ENCODE data around the gene SLC26A9.
A peak's percentile ranks its signal among the peaks of the same experiment; 100 is the strongest.
"Not testable (repeated sequence)": the region's sequence is repeated elsewhere in the genome, so short reads cannot be mapped to it uniquely, and the experiment has no call there.

The SLC26A9 gene

DNA sequence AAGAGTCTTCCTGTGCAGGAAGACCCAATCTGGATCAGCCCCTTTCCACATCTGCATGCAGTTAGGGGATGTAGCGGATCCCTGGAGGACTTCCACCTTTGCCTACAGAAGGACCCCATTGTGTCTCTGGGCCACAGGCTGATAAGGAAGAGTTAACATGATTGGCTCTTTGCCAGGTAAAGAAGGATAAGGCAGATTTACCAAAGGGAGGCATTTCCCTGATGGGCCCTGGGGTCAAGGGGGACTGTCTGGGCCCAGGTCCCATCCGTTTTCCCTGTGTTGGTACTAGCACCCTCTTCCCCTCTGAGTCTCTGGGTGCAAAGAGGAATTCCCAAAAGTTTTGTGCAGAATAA lies 29.1 kb downstream of the SLC26A9 start:
- Histone ChIP-seq H3K4me2 (ENCODE audit: low read length) (no peak overlapping the region), H3K4ac (ENCODE audit: low read depth, low read length) (no peak overlapping the region), H2BK5ac (ENCODE audit: low read length) (no peak overlapping the region), H3K79me1 (ENCODE audit: low read length) (no peaks in the 10 kb centered on the region), H3K23ac (ENCODE audit: low read length) (no peak overlapping the region), H3K9ac (ENCODE audit: low read length) (no peak overlapping the region), H4K8ac (ENCODE audit: low read depth, low read length) (no peak overlapping the region), H3K56ac (ENCODE audit: low read length) (no peak overlapping the region), H3K18ac (ENCODE audit: low read length) (no peak overlapping the region), H2BK15ac (replicated peaks; ENCODE audit: low read depth) (no peak overlapping the region), H3K4me1 (ENCODE audit: control insufficient read depth, low read depth, low read length) (peaks cover 8% of the 10 kb centered on the region), H3K4me3 (ENCODE audit: low read length) (no peak overlapping the region), H3K27ac (ENCODE audit: low read depth, low read length) (no peak overlapping the region), H3K27me3 (ENCODE audit: insufficient read depth, low read length, poor library complexity) (no peaks in the 10 kb centered on the region), H2AK5ac (ENCODE audit: low read length) (no peak overlapping the region), H2BK120ac (ENCODE audit: low read depth, low read length) (no peak overlapping the region), H4K5ac (ENCODE audit: low read length) (no peak overlapping the region), H3K36me3 (ENCODE audit: control insufficient read depth, insufficient read depth, low read length) (no peaks in the 10 kb centered on the region), H3K79me2 (ENCODE audit: control insufficient read depth, insufficient read depth, low read length) (no peaks in the 10 kb centered on the region)
- no peak for DNase-seq
- no CpG with 5 or more reads among the region's 2 CpGs for WGBS (ENCODE audit: extremely low coverage, insufficient coverage, low lambda C conversion rate)

DNA sequence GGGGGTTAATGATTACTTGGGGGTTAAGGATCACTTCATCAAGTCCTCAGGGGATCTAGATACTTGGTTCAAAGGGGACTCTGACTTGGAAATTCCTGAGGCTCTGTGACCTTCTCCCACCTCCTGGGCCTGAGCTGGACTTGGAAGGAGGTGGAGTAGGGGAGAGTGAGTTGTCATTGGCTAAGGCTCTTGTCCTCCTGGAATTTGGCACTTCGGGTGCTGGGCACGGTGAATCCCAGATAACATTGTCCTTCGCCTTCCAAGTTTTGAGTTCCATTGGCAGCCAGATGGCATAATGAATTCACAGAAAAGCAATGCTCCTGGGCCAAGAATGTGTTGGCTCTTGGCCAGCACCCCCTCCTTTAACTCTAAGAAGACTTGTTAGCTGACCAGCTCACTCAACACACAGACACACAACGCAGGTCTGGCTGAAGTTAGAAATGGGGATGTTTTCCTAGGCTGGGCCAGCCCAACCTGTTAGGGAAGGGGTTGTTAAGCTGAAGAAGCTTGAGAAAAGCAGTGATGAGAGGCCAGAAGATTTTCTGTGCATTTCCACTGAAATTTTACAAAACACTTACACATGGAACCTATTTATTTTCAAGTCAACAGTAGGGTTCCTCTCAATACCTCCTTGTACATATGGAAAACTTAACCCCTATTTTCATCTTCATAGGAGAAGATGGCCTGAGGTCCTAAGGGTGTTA lies 29.7 kb downstream of the SLC26A9 start:
- Histone ChIP-seq H3K56ac (ENCODE audit: low read length) (no peak overlapping the region), H3K27me3 (ENCODE audit: insufficient read depth, low read length, poor library complexity) (no peaks in the 10 kb centered on the region), H4K5ac (ENCODE audit: low read length) (no peak overlapping the region), H2BK5ac (ENCODE audit: low read length) (no peak overlapping the region), H2BK15ac (replicated peaks; ENCODE audit: low read depth) (no peak overlapping the region), H3K23ac (ENCODE audit: low read length) (no peak overlapping the region), H3K79me1 (ENCODE audit: low read length) (no peaks in the 10 kb centered on the region), H4K8ac (ENCODE audit: low read depth, low read length) (no peak overlapping the region), H2AK5ac (ENCODE audit: low read length) (no peak overlapping the region), H3K79me2 (ENCODE audit: control insufficient read depth, insufficient read depth, low read length) (no peaks in the 10 kb centered on the region), H3K4me2 (ENCODE audit: low read length) (no peak overlapping the region), H2BK120ac (ENCODE audit: low read depth, low read length) (no peak overlapping the region), H3K4me3 (ENCODE audit: low read length) (no peak overlapping the region), H3K18ac (ENCODE audit: low read length) (no peak overlapping the region), H3K36me3 (ENCODE audit: control insufficient read depth, insufficient read depth, low read length) (no peaks in the 10 kb centered on the region), H3K9ac (ENCODE audit: low read length) (no peak overlapping the region), H3K27ac (ENCODE audit: low read depth, low read length) (no peak overlapping the region), H3K4ac (ENCODE audit: low read depth, low read length) (no peak overlapping the region), H3K4me1 (ENCODE audit: control insufficient read depth, low read depth, low read length) (peaks cover 6% of the 10 kb centered on the region)
- WGBS (ENCODE audit: extremely low coverage, insufficient coverage, low lambda C conversion rate) = no CpG with 5 or more reads among the region's 4 CpGs
- peak; percentile 81 for DNase-seq

DNA sequence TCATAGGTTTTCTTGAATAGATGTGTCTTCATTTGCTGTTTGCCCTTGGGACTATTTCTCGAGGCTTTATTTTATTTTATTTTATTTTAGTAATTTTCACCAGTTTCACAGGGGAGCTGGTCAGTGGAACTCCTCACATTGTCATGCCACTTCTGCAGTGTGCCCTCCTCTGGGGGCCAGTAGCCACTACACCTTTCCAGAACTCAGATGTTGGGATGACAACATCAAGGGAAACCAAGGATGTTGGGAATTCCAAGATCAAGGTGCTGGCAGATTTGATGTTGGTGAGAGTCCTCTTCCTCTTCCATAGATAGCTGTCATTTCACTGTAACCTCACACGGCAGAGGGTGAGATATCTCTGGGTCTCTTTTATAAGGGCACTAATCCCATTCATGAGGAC lies 35.5 kb downstream of the SLC26A9 start:
- no peaks in the 10 kb centered on the region for H3K27me3 ChIP-seq (ENCODE audit: insufficient read depth, low read length, poor library complexity)
- H2AK5ac ChIP-seq (ENCODE audit: low read length) = no peak overlapping the region
- H3K18ac ChIP-seq (ENCODE audit: low read length) = no peak overlapping the region
- H3K27ac ChIP-seq (ENCODE audit: low read depth, low read length) = no peak overlapping the region
- H2BK120ac ChIP-seq (ENCODE audit: low read depth, low read length) = no peak overlapping the region
- no peak overlapping the region for H3K4me2 ChIP-seq (ENCODE audit: low read length)
- WGBS (ENCODE audit: extremely low coverage, insufficient coverage, low lambda C conversion rate) = no CpG with 5 or more reads among the region's 2 CpGs
- H2BK5ac ChIP-seq (ENCODE audit: low read length) = no peak overlapping the region
- H4K5ac ChIP-seq (ENCODE audit: low read length) = no peak overlapping the region
- no peak overlapping the region for H3K4me3 ChIP-seq (ENCODE audit: low read length)
- H3K9ac ChIP-seq (ENCODE audit: low read length) = no peak overlapping the region
- H2BK15ac ChIP-seq (replicated peaks; ENCODE audit: low read depth) = no peak overlapping the region
- H3K79me2 ChIP-seq (ENCODE audit: control insufficient read depth, insufficient read depth, low read length) = no peaks in the 10 kb centered on the region
- H4K8ac ChIP-seq (ENCODE audit: low read depth, low read length) = no peak overlapping the region
- no peaks in the 10 kb centered on the region for H3K36me3 ChIP-seq (ENCODE audit: control insufficient read depth, insufficient read depth, low read length)
- peak; percentile 75 for DNase-seq
- H3K23ac ChIP-seq (ENCODE audit: low read length) = no peak overlapping the region
- H3K4ac ChIP-seq (ENCODE audit: low read depth, low read length) = no peak overlapping the region
- H3K79me1 ChIP-seq (ENCODE audit: low read length) = no peaks in the 10 kb centered on the region
- H3K56ac ChIP-seq (ENCODE audit: low read length) = no peak overlapping the region
- no peaks in the 10 kb centered on the region for H3K4me1 ChIP-seq (ENCODE audit: control insufficient read depth, low read depth, low read length)

DNA sequence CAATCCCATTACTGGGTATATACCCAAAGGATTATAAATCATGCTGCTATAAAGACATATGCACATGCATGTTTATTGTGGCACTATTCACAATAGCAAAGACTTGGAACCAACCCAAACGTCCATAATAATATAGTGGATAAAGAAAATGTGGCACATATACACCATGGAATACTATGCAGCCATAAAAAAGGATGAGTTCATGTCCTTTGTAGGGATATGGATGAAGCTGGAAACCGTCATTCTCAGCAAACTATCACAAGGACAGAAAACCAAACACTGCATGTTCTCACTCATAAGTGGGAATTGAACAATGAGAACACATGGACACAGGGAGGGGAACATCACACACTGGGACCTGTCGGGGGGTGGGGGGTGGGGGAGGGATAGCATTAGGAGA lies 38.2 kb downstream of the SLC26A9 start:
- not testable (repeated sequence) for H4K8ac ChIP-seq (ENCODE audit: low read depth, low read length)
- no CpG with 5 or more reads among the region's 3 CpGs for WGBS (ENCODE audit: extremely low coverage, insufficient coverage, low lambda C conversion rate)

DNA sequence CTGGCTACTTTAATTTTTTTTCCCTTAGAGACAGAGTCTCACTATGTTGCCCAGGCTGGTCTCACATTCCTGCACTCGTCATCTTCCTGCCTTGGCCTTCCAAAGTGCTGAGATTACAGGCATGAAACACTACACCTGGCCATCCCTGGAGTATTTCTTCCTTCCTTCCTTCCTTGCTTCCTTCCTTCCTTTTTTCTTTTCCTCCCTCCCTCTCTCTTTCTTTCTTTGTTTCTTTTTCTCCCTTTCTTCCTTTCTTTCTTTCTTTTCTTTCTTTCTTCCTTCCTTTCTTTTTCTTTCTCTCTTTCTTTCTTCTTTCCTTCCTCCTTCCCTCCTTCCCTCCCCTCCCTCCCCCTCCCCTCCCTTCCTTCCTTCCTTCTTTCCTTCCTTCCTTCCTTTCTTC lies 46.9 kb downstream of the SLC26A9 start:
- no peak for DNase-seq
- no peak overlapping the region for H3K23ac ChIP-seq (ENCODE audit: low read length)
- no peak overlapping the region for H2AK5ac ChIP-seq (ENCODE audit: low read length)
- no peaks in the 10 kb centered on the region for H3K27me3 ChIP-seq (ENCODE audit: insufficient read depth, low read length, poor library complexity)
- H3K4me3 ChIP-seq (ENCODE audit: low read length) = no peak overlapping the region
- H3K27ac ChIP-seq (ENCODE audit: low read depth, low read length) = no peak overlapping the region
- H2BK120ac ChIP-seq (ENCODE audit: low read depth, low read length) = no peak overlapping the region
- no peak overlapping the region for H2BK15ac ChIP-seq (replicated peaks; ENCODE audit: low read depth)
- H3K36me3 ChIP-seq (ENCODE audit: control insufficient read depth, insufficient read depth, low read length) = no peaks in the 10 kb centered on the region
- H3K9ac ChIP-seq (ENCODE audit: low read length) = no peak overlapping the region
- H3K4me1 ChIP-seq (ENCODE audit: control insufficient read depth, low read depth, low read length) = no peaks in the 10 kb centered on the region
- no CpG with 5 or more reads among the region's 1 CpG for WGBS (ENCODE audit: extremely low coverage, insufficient coverage, low lambda C conversion rate)
- no peak overlapping the region for H3K4ac ChIP-seq (ENCODE audit: low read depth, low read length)
- H3K4me2 ChIP-seq (ENCODE audit: low read length) = no peak overlapping the region
- no peaks in the 10 kb centered on the region for H3K79me1 ChIP-seq (ENCODE audit: low read length)
- no peak overlapping the region for H3K18ac ChIP-seq (ENCODE audit: low read length)
- no peak overlapping the region for H2BK5ac ChIP-seq (ENCODE audit: low read length)
- H4K5ac ChIP-seq (ENCODE audit: low read length) = no peak overlapping the region
- H4K8ac ChIP-seq (ENCODE audit: low read depth, low read length) = no peak overlapping the region
- H3K56ac ChIP-seq (ENCODE audit: low read length) = no peak overlapping the region
- H3K79me2 ChIP-seq (ENCODE audit: control insufficient read depth, insufficient read depth, low read length) = no peaks in the 10 kb centered on the region

More for the DNA sequence above, 38.2 kb downstream of the SLC26A9 start:
- H3K23ac ChIP-seq (ENCODE audit: low read length); H3K9ac ChIP-seq (ENCODE audit: low read length); H3K4me3 ChIP-seq (ENCODE audit: low read length); H3K79me2 ChIP-seq (ENCODE audit: control insufficient read depth, insufficient read depth, low read length); DNase-seq; H2BK5ac ChIP-seq (ENCODE audit: low read length); H3K4me2 ChIP-seq (ENCODE audit: low read length); H2AK5ac ChIP-seq (ENCODE audit: low read length); H3K56ac ChIP-seq (ENCODE audit: low read length); H3K79me1 ChIP-seq (ENCODE audit: low read length); H3K4ac ChIP-seq (ENCODE audit: low read depth, low read length); H3K4me1 ChIP-seq (ENCODE audit: control insufficient read depth, low read depth, low read length); H3K18ac ChIP-seq (ENCODE audit: low read length); H3K27me3 ChIP-seq (ENCODE audit: insufficient read depth, low read length, poor library complexity); H3K36me3 ChIP-seq (ENCODE audit: control insufficient read depth, insufficient read depth, low read length); H4K5ac ChIP-seq (ENCODE audit: low read length); H2BK15ac ChIP-seq (replicated peaks; ENCODE audit: low read depth); H2BK120ac ChIP-seq (ENCODE audit: low read depth, low read length); H3K27ac ChIP-seq (ENCODE audit: low read depth, low read length): not testable (repeated sequence)

DNA sequence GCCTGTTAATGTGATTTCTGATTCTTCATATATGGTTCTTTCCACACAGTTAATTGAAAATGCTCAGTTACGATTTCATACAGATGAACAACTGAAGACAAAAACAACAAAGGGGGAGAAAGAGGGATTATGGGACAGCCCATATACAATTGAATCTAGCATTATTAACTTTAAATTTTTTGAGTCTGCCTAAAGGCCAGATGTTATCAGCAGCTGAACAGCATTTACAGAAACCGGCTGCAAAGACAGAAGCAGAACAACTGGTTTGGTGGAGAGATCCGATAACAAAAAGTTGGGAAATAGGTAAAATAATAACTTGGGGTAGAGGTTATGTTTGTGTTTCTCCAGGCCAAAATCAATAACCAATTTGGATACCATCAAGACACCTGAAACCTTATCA lies 49.1 kb downstream of the SLC26A9 start:
- not testable (repeated sequence) for H3K27me3 ChIP-seq (ENCODE audit: insufficient read depth, low read length, poor library complexity); H2AK5ac ChIP-seq (ENCODE audit: low read length); H3K4me3 ChIP-seq (ENCODE audit: low read length); H3K18ac ChIP-seq (ENCODE audit: low read length); H3K9ac ChIP-seq (ENCODE audit: low read length); H3K4me2 ChIP-seq (ENCODE audit: low read length); H2BK15ac ChIP-seq (replicated peaks; ENCODE audit: low read depth); DNase-seq; H2BK120ac ChIP-seq (ENCODE audit: low read depth, low read length); H4K5ac ChIP-seq (ENCODE audit: low read length); H3K4me1 ChIP-seq (ENCODE audit: control insufficient read depth, low read depth, low read length); H3K23ac ChIP-seq (ENCODE audit: low read length); H3K27ac ChIP-seq (ENCODE audit: low read depth, low read length); H3K79me2 ChIP-seq (ENCODE audit: control insufficient read depth, insufficient read depth, low read length); H3K56ac ChIP-seq (ENCODE audit: low read length); H4K8ac ChIP-seq (ENCODE audit: low read depth, low read length); H2BK5ac ChIP-seq (ENCODE audit: low read length); H3K4ac ChIP-seq (ENCODE audit: low read depth, low read length); H3K36me3 ChIP-seq (ENCODE audit: control insufficient read depth, insufficient read depth, low read length); H3K79me1 ChIP-seq (ENCODE audit: low read length)
- WGBS (ENCODE audit: extremely low coverage, insufficient coverage, low lambda C conversion rate) = no CpG with 5 or more reads among the region's 3 CpGs

Measured in mesendoderm (in vitro differentiated cells).